GM19438 (cell line): ENCODE data around the gene ZNF581.

Experiments
- ATAC-seq: cut with Tn5 transposase; IDR thresholded peaks from one replicate; pipeline ENCODE4 v1.9.1; 2021; ENCODE audit warnings: low read depth; ENCODE audit not compliant: unreplicated experiment

ZNF581 gene

DNA sequence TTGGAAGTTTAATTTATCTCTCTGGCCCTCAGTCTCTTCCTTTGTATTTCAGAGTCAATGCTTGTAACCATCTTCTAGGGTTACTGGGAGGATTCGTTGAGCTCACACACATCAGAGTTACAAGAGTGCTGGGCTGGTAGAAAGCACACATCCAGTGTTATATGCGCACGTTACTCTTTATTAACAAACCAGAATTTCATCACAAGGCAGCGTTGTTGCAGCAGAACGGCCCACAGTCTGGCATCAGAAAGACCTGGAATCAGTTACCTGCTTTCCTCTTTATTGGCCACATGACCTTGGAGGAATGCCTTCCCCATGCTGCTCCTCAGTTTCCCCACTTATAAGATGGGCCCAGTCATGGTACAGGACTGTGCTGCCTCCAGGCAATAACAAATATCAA is 34.1 kb upstream of the ZNF581 start:
- ATAC-seq: no peak

DNA sequence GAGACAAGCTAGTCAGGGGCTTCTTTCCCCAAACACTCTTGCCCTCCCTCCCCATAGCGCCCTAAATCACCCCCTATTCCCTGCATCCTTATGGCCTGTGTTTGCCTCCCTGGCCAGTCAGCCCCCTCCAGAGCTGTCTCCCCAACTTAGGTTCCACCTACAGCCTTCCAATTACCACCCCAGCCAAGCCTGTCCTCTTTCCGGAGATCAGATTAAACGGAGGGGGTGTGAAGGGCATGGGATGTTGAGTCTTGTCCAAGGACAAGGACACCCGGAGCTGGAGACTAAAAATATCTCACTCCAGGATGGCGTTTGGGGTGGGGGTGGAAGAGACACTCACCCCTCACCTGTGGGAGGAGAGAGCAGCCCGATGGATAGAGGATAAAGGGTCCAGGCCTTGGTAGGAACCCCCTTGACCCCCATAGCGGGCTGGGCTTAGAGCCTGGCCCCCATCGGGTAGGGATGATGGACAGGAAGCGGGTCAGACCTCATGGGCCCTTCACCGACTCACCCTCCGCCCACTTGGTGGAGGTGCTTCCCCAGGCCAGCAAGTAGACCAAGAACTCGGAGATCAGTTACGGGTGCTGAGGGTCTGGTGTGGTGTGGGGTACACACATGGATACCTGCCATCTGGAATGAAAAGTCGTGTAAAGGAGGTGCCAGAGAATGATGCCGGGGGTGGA is 32.0 kb upstream of the ZNF581 start:
- ATAC-seq: no peak

DNA sequence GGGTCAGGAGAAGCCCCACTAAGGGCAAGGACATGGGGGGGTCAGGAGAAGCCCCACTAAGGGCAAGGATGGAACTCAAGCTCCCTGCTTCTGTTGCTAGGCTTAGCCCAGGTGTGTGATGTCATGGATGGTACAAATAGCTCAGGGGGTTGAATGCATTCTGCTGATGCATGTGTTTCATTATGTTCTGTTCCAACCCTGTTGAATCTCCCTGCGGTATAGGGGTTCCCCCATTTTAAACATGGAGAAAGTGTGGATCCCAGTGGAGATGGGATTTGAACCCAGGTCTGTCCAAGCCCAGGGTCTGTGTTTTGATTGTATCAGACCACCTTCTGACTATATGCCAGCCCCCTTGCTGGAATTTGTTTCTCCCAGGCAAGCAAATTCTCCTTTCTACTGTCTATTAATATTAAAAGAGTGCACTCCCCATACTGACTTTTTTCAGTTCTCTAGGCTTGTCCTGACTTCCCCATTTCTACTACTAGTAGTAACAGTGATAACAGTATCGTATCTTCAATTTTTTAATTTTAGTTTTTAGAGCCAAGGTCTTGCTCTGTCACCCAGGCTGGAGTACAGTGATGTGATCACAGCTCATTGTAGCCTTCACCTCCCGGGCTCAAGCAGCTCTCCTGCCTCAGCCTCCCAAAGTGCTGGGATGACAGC is 31.3 kb upstream of the ZNF581 start:
- ATAC-seq: no peak

DNA sequence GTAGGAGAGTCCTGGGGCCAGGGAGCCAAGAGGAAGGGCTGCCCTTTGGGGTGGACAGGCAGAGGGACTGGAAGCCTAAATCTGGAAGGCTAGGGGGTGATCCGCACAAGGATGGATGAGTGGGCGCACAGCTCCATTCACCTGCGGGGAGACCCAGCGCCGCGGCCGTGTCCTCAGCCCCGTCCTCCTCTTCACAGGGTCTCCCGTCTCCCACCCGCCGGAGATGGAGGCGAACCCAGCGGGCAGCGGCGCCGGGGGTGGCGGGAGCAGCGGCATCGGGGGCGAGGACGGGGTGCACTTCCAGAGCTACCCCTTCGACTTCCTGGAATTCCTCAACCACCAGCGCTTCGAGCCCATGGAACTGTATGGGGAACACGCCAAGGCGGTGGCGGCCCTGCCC is 30.1 kb upstream of the ZNF581 start:
- ATAC-seq: no peak

DNA sequence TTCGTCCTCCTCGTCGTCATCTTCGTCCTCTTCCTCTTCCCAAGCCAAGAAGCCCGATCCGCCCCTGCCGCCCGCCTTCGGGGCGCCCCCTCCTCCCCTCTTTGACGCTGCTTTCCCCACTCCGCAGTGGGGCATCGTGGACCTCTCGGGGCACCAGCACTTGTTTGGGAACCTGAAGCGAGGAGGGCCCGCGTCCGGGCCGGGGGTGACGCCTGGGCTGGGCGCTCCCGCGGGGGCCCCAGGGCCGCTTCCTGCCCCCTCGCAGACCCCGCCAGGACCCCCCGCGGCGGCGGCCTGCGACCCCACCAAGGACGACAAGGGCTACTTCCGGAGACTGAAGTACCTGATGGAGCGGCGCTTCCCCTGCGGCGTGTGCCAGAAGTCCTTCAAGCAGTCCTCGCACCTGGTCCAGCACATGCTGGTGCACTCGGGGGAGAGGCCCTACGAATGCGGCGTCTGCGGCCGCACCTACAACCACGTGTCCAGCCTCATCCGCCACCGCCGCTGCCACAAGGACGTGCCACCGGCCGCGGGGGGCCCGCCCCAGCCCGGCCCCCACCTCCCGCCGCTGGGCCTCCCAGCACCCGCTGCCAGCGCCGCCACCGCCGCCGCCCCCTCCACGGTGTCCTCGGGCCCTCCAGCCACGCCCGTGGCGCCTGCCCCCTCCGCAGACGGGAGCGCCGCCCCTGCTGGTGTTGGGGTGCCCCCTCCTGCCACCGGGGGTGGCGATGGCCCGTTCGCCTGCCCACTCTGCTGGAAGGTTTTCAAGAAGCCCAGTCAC is 29.3 kb upstream of the ZNF581 start:
- no peak for ATAC-seq

DNA sequence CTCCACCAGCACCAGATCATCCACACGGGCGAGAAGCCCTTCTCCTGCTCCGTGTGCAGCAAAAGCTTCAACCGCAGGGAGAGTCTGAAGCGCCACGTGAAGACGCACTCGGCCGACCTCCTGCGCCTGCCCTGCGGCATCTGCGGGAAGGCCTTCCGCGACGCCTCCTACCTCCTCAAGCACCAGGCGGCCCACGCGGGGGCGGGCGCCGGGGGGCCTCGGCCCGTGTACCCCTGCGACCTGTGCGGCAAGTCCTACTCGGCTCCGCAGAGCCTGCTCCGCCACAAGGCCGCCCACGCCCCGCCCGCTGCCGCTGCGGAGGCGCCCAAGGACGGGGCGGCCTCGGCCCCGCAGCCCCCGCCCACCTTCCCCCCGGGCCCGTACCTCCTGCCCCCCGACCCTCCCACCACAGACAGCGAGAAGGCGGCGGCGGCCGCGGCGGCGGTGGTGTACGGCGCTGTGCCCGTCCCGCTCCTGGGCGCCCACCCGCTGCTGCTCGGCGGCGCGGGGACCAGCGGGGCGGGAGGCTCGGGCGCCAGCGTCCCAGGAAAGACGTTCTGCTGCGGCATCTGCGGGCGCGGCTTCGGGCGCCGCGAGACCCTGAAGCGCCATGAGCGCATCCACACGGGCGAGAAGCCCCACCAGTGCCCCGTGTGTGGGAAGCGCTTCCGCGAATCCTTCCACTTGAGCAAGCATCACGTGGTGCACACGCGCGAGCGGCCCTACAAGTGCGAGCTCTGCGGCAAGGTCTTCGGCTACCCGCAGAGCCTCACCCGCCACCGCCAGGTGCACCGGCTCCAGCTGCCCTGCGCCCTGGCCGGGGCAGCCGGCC is 28.5 kb upstream of the ZNF581 start:
- no peak for ATAC-seq

DNA sequence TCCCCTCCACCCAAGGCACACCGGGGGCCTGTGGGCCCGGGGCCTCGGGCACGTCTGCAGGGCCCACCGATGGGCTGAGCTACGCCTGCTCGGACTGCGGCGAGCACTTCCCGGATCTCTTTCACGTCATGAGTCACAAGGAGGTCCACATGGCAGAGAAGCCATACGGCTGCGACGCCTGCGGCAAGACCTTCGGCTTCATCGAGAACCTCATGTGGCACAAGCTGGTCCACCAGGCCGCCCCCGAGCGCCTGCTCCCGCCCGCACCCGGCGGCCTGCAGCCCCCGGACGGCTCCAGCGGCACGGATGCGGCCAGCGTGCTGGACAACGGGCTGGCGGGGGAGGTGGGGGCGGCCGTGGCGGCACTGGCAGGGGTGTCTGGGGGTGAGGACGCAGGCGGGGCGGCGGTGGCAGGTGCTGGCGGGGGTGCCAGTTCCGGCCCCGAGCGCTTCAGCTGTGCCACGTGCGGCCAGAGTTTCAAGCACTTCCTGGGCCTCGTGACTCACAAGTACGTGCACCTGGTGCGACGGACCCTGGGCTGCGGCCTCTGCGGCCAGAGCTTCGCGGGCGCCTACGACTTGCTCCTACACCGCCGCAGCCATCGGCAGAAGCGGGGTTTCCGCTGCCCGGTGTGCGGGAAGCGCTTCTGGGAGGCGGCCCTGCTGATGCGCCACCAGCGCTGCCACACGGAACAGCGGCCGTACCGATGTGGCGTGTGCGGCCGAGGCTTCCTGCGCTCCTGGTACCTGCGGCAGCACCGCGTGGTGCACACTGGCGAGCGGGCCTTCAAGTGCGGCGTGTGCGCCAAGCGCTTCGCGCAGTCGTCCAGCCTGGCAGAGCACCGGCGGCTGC is 27.7 kb upstream of the ZNF581 start:
- no peak for ATAC-seq

DNA sequence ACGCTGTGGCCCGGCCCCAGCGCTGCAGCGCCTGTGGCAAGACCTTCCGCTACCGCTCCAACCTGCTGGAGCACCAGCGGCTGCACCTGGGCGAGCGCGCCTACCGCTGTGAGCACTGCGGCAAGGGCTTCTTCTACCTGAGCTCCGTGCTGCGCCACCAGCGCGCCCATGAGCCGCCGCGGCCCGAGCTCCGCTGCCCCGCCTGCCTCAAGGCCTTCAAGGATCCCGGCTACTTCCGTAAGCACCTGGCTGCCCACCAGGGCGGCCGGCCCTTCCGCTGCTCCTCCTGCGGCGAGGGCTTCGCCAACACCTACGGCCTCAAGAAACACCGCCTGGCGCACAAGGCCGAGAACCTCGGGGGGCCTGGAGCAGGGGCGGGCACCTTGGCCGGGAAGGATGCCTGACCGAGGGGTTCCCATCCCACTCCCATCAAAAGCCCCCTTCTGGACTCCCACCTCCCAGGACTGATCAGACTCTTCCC is 27.0 kb upstream of the ZNF581 start:
- no peak for ATAC-seq

DNA sequence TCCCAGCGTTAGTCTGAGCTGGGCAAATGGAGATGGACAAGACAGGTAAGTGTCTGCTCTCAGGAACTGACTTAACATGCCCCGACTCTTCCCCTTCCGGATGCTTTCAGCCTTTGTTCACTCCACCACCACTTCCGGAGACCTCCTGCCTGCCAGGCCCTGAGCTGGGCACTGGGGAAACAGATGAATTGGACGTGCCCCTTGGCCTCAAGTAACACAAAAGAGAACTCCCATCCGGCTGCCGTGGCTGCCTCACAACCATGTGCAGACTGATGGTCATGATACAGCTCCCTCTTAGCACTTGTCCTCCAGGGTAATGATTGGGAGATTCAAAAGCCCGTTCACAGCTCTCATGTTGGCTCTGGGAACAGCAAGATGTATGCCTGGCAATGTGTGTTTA is 26.0 kb upstream of the ZNF581 start:
- ATAC-seq: no peak

DNA sequence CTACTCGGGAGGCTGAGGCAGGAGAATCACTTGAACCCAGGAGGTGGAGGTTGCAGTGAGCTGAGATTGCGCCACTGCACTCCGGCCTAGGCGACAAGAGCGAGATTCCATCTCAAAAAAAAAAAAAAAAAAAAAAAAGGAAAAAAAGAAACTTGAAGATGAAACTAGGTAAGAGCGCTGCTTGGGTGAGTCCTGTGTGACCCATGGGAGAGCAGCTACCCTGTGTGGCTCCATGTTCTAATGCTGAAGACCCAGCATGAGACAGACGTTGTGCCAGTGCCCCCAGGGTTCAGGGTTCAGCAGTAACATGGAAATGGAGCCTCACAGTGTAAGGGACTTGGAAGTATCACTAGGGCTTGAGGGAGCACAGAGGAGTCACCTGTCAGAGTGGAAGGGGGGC is 25.0 kb upstream of the ZNF581 start:
- ATAC-seq: no peak

DNA sequence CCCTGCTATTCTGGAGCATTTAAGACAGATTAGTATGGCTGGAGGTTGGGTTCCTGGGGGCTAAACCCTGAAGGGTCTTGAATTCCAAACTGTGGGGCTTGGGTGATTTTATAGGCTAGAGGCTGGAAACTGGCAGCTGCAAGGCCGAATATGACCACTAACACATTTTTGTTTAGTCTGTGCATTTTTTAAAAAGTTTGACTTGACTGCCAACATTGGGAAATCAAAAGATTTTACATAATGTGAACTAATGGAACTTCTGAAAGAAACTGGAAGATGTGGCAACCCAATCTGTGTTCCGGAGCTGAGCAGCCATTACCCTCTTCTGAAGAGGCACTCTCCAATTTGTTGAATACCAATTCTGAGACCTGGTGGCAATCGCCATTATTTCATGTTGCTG is 24.2 kb upstream of the ZNF581 start:
- ATAC-seq: no peak

DNA sequence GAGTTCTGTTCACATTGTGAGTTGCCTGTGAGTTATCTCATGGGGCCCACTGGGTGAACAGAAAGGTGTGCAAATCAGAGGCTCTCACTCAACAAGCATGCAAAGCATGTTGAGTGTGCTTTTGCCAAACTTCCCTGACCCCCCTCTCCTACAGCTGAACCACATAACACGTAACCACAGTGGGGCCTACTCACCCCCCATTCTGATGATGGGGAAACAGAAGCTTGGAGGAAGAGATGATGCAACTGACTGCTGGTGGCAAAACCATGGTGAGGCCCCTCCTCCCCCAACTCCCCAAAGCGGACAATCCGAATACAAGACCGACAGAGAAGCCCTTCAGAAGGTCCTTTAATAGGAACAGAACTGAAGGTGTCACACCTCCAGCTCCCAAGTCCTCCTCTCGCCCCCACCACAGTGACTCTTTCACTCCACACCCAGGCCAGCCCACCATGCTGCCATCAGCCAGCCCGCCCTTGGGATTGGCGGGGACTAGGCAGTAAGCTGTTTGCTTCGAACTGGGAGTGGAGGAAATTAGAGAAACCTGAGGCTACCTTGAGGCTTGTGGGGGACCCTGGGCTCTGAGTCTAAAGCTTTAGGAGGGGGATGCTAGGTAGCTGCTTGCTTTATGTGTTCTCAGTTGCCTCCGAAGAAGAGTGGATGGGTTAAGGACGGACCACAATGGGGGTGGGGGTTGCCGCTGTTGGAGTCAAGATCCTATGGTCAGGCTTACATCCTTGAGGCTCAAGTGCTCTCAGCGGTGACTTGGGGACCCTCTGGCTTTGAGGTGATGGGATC is 22.8 kb upstream of the ZNF581 start:
- ATAC-seq: no peak

DNA sequence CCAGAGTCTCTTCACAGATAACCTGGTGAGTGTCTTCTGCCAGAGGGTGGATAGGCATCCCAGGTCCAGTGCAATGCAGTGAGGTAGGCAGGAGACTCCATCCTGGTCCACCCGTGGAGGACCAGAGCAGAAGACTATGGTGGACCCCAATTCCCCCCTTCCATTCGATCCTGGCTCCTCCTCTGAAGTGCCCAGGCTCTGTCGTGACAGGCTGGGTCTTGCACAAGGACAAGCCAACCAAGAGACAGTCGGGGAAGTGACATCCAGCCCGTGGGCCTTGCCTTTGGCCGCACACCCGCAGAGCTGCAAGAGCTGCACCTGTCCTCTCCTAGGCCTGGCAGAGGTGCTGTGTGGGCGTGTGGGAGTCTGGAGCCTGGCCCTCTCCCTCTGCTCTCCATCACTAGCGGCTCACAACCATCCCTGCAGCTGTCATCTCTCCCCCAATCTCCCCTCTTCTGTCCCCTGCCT is 22.2 kb upstream of the ZNF581 start:
- ATAC-seq: no peak

DNA sequence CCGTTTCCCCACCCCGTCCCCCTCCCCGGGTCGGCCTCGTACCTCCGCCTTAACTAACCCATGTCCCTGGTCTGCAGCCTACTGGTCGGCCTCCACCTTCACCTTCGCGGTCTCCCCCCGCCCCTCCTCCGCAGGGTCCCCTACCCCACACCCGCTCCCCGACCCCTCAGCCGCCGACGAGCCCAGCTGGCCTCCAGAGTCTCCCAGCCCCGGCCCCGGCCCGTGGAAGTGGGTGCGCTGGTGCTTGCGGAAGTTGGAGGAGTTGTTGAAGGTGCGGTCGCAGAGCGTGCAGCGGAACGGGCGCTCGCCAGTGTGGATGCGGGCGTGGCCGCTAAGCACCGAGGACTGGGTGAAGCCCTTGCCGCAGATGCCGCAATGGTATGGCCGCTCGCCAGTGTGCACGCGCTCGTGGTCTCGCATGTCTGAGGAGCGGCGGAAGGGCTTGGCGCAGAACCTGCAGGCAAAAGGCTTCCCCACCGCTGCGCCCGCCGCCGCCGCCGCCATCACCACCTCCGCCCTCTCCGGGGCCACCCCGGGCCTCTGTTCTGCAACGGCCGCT is 21.7 kb upstream of the ZNF581 start:
- ATAC-seq: no peak

DNA sequence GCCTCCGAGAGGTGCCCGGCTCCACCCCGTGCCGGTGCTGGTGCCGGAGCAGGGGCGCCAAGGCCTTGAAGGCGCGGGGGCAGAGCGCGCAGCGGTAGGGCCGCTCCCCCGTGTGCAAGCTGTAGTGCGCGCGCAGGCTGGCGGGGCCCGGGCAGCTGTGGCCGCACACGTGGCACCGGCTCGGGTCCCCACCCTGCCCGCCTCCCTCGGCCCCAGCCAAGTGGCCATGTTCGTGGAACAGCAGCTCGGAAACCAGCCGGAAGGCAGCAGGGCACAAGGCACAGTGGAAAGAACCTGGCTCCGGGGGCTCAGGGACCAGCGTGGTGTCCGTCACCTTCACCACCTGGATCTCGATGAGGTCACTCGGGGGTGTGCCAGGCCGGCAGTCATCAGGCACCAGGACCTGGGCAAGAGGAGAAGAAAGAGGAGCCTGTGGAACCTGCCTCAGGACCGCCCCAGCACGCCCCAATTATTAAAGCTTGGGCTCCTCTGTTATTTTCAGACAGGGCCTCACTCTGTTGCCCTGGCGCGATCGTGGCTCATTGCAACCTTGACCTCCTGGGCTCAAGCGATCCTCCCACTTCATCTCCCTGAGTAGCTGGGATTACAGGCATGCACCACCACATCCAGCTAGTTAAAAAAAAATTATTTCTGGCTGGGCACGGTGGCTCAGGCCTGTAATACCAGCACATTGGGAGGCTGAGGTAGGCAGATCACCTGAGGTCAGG is 21.0 kb upstream of the ZNF581 start:
- no peak for ATAC-seq

DNA sequence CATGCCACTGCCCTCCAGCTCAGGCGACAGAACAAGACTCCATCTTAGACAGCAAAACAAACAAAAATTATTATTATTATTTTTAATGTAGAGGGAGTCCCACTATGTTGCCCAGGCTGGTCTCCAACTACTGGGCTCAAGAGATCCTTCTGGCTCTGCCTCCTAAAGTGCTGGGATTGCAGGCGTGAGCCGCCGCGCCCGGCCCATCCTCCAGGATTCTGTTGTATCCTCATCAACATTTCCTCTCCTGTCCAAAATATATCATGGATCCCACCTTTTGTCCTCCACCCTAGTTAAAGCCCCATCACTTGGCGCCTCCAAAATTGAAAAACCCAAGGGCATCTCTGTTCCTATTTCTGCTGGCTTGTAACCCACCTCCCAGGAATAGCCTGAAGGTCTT is 20.3 kb upstream of the ZNF581 start:
- ATAC-seq: no peak

DNA sequence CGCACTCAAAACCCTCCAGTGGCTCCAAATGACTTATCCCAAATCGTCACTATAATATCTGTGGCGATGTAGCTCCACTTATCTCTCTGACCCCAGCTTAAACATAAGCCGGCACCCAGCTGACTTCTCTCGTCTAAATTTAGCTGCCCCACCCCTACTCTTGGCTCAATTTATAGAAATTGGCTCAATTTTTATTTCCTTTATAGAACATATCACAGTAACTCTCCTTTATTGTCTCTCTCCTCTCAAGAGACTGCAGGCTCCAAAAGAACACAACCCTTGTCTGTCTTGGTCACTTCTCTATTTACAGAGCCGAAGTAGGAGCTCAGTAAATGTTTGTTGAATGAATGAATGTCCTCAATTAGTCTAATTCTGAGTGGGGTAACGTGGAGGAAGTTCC is 19.9 kb upstream of the ZNF581 start:
- no peak for ATAC-seq
